HG03108 (cell line): Measurements from ENCODE around the gene AEBP2.
A peak's percentile ranks its signal among the peaks of the same experiment; 100 is the strongest.

Source experiments
- ATAC-seq: cut with Tn5 transposase; IDR thresholded peaks from one replicate; pipeline ENCODE4 v1.9.1; 2021; ENCODE audit warnings: moderate library complexity; ENCODE audit not compliant: unreplicated experiment

Gene AEBP2

DNA sequence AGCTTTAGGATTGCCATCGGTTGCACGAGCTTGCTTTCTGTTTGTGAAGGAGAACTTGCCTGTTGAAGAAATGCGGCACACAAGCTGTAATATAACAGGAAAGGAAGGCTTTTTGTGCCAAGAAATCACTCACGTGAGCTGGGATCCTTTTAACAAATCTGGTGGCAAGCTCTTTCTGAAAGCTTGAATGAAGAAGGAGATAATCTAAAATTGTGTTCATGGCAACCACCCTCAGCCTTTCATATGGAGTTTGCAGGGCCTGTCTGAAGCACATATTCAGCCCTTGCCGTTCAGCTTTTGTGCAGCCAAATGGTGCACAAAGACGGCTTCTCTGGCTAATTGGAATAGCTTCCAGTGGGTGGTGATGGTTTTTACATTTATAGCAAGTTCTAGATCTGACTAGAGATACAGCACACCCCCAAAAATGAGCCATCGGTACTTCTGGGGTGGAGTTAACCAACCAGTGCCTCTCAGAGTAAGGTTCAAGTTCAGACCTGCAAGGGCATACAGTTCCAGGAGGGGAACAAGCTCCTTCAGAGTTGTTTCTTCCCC lies 107.4 kb downstream of the AEBP2 start:
- ATAC-seq, result no peak

DNA sequence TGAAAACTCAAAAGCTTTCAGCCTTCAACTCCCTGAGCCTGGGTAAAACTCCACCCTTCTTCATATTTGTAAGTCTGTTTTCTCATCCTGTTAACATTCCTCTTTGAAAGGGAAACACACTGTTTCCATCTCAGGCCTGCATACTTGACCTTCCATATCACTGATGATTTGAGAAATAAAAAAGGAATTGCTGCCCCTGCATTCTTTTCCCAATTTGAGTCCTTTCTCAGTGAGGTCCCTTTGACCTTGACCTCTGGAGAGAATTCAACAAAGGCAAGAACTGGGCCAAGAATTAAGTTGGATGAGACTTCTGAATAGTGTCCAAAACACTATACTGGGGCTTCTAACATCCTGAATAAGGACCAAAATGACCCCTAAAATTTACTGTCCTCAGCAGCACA lies 108.0 kb downstream of the AEBP2 start:
- no peak for ATAC-seq

DNA sequence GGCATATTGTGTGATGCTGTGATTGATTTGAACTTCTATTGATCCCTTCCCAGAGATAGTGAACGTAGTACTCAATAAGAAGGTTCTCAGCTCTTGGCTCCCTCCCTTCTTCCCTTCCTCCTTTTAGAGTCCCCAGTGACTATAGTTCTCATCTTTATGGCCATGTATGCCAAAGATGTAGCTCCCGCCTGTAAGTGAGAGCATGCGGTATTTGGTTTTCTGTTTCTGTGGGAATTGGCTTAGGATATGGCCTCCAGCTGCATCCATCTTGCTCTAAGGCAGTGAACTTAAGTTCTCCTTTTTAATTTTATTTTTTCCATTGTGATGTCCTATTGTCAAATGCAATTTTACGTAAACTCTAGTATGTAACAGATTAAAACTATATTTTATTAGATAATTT lies 109.5 kb downstream of the AEBP2 start:
- no peak for ATAC-seq

DNA sequence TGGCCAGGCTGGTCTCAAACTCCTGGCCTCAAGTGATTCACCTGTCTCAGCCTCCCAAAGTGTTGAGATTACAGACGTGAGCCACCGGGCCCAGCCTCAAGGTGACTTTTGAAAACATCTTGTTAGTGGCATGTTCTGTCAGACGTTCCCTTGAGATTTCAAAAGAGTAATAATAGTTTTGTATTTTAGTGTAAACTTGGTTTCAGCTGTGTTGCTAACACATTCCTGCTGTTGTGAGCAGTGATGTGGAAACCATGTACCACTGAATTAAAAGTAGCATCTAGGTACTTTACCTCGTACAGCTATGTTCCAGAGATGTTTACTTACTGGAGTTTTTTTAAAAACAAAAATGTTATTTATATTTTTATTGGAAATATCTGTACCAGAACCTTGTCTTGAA lies 111.3 kb downstream of the AEBP2 start:
- ATAC-seq, result no peak

DNA sequence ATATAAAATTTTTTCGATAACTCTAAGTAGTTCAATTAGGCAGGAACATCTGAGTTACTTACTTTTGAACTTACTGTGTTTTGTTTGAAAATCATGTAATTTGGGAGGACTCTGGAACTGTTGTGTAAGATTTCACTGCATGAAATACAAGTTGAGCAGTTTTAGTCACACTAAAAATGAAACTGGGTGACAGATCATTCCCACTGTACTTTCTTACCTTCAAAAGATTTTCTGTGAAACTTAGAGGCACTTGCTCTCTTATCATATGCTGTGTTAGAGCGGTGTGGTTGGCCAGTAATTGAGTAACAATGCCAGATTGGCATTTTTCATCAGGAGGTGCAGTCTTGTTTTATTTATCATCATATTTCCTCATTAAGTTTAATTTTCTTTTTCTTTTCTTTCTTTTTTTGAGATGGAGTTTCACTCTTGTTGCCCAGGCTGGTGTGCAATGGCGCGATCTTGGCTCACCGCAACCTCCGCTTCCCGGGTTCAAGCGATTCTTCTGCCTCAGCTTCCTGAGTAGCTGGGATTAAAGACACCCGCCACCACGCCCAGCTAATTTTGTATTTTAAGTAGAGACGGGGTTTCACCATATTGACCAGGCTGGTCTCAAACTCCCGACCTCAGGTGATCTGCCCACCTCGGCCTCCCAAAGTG lies 113.3 kb downstream of the AEBP2 start:
- ATAC-seq, result peak; percentile 81

DNA sequence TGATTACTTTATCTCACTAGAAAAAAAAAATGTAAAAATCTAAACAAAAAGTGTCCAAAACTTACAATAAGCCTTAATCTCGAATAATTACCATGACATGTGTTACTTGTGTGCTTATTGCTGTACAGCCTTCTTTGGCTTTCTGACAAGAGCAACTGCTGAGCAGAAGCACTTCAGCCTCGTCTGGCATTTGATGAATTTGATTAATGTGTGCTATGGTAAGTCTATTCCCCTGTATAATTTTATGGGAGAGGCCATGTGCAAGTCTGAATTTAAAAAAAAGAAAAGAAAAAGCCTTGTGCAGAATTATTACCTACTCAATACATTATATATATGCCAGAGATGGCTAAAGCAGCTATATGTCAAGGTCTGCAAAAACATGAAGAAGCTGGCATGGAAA lies 113.9 kb downstream of the AEBP2 start:
- ATAC-seq, result no peak

DNA sequence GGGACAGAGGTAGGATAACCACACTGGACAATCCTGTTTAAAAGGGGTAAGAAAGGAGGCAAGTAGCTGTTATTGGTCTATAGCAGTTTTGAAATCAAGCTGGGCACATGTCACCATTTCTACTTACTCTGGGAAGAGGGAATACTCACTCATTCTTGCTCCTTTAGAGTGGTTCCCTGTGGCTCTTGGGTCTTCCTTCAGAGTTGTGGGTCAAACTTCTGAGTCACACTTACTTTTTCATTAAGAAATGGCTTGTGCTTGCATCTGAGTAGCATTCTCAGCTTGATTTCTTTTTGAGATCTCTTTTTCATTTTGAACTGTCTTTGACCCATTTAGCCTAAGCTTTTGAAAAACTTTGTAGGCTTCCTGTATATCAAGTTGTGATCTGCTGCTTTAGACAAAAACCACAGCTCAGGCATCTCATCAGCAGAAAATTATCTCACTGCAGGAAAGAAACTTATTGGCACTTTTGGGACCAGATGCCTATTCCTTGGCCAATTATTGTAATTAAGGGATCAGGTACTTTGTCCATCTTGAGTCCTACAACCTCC lies 122.2 kb downstream of the AEBP2 start:
- no peak for ATAC-seq
